ENCODE data around the gene GRK3.

Gene GRK3

DNA sequence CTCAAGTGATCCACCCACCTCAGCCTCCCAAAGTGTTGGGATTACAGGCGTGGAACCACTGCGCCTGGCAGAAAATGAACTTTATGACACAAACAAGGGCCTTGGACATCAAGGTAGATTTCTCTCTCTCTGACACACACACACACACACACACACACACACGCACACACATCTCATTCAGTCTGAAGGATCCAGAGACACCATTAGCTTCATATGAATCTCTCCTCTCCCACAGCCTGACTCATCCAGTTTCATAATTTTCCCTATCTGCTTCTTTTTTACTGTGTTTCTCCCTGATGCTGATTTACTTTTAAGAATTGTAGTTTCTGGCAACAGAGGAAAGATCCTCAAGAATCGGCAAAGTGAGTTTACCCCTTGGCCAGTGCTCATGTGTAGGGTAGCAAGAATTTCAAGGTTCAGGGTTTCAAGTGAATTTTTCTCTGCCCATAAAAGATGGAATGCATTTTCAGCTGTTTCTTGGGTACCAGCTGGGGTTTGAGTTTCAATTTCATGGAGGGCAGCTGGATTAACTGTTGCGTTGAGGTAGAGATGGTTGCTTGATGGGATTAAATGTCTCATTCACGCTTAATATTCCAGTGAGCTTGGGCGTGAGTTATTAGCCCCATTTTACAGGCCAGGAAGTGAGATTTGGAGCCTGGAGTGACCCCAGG lies 181.0 kb downstream of the GRK3 start:
- no peak overlapping the region for H3K4me3 ChIP-seq (ENCODE audit: low read depth, low read length)
- TF ChIP-seq, protein P1, sequence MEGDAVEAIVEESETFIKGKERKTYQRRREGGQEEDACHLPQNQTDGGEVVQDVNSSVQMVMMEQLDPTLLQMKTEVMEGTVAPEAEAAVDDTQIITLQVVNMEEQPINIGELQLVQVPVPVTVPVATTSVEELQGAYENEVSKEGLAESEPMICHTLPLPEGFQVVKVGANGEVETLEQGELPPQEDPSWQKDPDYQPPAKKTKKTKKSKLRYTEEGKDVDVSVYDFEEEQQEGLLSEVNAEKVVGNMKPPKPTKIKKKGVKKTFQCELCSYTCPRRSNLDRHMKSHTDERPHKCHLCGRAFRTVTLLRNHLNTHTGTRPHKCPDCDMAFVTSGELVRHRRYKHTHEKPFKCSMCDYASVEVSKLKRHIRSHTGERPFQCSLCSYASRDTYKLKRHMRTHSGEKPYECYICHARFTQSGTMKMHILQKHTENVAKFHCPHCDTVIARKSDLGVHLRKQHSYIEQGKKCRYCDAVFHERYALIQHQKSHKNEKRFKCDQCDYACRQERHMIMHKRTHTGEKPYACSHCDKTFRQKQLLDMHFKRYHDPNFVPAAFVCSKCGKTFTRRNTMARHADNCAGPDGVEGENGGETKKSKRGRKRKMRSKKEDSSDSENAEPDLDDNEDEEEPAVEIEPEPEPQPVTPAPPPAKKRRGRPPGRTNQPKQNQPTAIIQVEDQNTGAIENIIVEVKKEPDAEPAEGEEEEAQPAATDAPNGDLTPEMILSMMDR (IDR thresholded peaks at IDR 0.05; ENCODE audit: borderline replicate concordance, insufficient read depth, low read depth, low read length), result no peak

DNA sequence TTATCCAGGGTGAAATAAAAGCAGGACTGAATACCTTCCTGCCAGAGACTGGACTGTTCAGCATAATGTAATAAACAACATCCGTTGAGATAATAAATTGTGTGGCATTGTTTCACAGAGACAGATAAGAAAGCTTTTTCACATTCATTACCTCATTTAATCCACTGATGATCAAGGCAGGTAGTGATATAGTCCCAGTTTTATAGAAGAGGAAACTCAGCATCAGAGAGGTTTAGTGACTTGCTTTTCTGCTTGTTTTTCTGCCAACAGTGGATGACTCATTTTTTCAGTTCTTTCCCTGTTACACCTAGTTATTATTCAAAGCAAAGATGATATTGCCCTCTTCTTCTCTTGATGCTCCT lies 181.5 kb downstream of the GRK3 start:
- H3K4me3 ChIP-seq (ENCODE audit: low read depth, low read length), result no peak overlapping the region
- TF ChIP-seq, protein P1 (IDR thresholded peaks at IDR 0.05; ENCODE audit: borderline replicate concordance, insufficient read depth, low read depth, low read length), result no peak

DNA sequence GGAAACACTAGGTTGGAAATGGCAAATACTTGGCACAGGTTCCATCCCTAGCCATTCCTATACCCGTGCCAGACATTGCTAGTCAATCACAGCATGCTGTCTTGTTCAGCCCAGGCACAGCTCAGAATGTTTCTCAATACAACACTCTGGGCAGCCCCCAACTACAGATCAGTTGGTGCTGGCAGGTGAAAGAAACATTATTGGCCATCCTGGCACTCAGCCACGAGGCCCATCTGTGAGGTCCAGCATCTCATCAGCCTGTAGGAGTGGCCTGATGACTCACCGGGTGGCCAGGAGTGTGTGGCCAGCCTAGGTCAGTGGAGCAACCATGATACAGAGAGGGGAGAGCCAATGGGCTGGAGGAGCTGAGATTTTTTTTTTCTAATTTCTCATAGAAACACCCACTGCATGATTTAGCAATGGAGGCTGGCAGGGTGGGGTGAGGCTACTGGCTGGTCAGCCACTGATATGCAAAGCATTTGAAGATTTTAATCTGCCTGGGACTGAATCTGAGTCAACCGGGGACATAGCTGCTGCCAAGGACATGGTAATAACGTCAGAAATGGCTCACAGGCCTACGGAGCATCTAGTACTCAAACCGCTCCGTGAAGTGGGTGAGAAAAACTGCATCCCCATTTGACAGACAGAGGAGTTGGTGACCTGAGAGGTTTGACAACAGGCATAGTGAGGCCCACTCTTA lies 182.9 kb downstream of the GRK3 start:
- no peak overlapping the region for H3K4me3 ChIP-seq (ENCODE audit: low read depth, low read length)
- TF ChIP-seq, protein P1 (IDR thresholded peaks at IDR 0.05; ENCODE audit: borderline replicate concordance, insufficient read depth, low read depth, low read length), result no peak

DNA sequence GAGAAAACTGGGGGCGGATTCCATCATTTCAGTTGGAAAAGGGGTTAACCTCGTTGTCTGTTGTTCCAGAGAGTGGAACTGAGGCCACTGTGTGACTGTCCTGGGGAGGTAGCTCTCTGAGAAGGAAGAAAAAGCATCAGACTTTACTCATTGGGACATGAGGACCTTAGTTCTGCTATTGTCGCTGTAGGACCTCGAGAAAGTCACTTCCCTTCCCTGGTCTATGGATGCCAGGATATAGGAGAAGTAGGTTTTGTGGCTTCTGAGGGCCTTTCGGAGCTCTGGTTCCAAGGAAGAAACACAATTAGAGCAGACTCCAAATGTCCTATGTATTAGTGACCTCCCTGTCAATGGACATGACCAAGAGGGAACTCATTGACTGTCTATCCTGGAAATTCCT lies 183.7 kb downstream of the GRK3 start:
- H3K4me3 ChIP-seq (ENCODE audit: low read depth, low read length), result no peak overlapping the region
- TF ChIP-seq, protein P1 (IDR thresholded peaks at IDR 0.05; ENCODE audit: borderline replicate concordance, insufficient read depth, low read depth, low read length), result no peak

DNA sequence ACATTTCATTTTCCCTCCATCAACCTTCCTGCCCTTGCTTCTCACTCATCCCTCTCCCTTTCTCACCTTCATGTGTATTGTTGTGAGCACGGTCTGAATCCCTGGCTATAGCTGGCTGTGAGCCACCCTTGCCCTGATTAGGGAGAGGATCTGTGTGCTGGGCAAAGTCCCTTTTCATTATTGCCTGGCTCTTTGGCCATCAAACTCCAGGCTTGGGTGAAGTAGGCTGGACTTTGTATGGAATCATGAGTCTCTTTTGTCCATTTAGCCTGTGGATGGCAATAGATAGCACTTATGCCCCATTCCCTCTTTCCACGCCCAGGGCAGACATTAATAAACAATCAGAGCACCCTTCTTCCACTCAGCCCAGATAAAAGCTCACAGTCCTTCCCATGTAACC lies 184.2 kb downstream of the GRK3 start:
- no peak overlapping the region for H3K4me3 ChIP-seq (ENCODE audit: low read depth, low read length)
- TF ChIP-seq, protein P1 (IDR thresholded peaks at IDR 0.05; ENCODE audit: borderline replicate concordance, insufficient read depth, low read depth, low read length), result no peak

DNA sequence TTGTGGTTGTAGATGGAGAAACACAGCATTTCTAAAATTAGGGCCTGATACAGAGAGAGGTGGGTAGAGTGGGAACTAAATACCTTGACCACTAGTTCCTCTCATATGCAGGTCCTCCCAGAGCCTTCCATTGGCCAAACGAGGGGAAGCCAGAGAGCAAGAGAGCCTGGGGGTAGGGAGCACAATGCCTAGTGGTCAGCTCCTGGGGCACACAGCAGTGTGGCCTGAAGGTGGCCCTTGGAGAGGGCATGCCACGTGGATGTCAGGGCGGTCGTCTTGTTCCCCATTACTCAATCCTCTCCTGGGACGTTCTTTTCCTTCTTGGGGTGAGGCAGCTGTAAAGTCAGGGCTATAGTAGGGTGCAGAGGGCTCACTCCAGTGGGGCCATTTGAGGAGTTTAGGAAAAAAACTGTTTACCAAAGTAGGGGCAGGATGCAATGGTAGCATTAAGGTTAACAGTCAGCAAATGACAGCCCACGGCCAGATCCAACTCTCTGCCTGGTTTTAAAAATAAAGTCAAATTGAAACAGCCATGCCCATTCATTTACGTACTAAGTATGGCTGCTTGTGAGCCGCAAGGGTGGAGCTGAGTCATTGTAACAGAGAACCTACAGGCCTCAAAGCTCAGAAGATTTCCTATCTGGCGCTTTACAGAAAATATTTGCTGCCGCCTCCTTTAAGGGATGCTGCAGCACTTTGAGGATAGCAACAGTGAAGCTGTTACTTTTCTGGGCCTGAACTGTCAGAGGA lies 185.1 kb downstream of the GRK3 start:
- H3K4me3 ChIP-seq (ENCODE audit: low read depth, low read length), result no peak overlapping the region
- TF ChIP-seq, protein P1 (IDR thresholded peaks at IDR 0.05; ENCODE audit: borderline replicate concordance, insufficient read depth, low read depth, low read length), result no peak

Measured in GM12875 (cell line).